Naive thymus-derived CD8-positive, alpha-beta T cell (primary cell): ENCODE results near the gene MCTP1. TPM values are rescaled to one million over a fixed set of nuclear protein-coding genes. Genes with fewer than 3 reads are reported as not detected.

Experiments used
- ATAC-seq, 2 donors: fragments of 150-1000 bp; cut with Tn5 transposase in 1 of 2; sonication (Bioruptor Pico), chemical (Tn5 transposase) in 1 of 2; 1 replicate in 1 of 2; 2 replicates in 1 of 2; pipeline ENCODE4 v1.10.0; 2021; ENCODE audit warnings: mild to moderate bottlenecking in 2 of 2, moderate library complexity in 2 of 2
- POLR2A ChIA-PET: fragments of 350-600 bp; sonication (Branson Sonifier 250); formaldehyde crosslinking; loops from one replicate; lab custom pipeline; 2021; ENCODE audit warnings: antibody characterized with exemption; lab: Charles Lee
- DNase-seq, 10 donors: peaks; one replicate each; pipeline versions ENCODE4 v3.0.0 to v3.0.0-alpha.2; 2020 to 2022
- H3K27ac Mint-ChIP-seq, 10 donors: one replicate each; pipeline ENCODE4 v1.8.0; 2020 to 2022; ENCODE audit warnings: mild to moderate bottlenecking in 10 of 10, mixed read lengths in 10 of 10, moderate library complexity in 4 of 10, inconsistent platforms in 1 of 10
- H3K27me3 Mint-ChIP-seq, 5 donors: one replicate each; pipeline ENCODE4 v1.8.0; 2021 to 2022; ENCODE audit warnings: mixed read lengths in 5 of 5
- H3K36me3 Mint-ChIP-seq, 3 donors: one replicate each; pipeline ENCODE4 v1.8.0; 2020 to 2022; ENCODE audit warnings: mixed read lengths in 3 of 3, mild to moderate bottlenecking in 2 of 3, inconsistent platforms in 1 of 3
- H3K4me1 Mint-ChIP-seq, 4 donors: one replicate each; pipeline ENCODE4 v1.8.0; 2021 to 2022; ENCODE audit warnings: mixed read lengths in 4 of 4
- H3K4me3 Mint-ChIP-seq, 10 donors: one replicate each; pipeline ENCODE4 v1.8.0; 2020 to 2022; ENCODE audit warnings: mild to moderate bottlenecking in 10 of 10, mixed read lengths in 10 of 10, moderate library complexity in 6 of 10, inconsistent platforms in 1 of 10
- H3K9me3 Mint-ChIP-seq, 9 donors: one replicate each; pipeline ENCODE4 v1.8.0; 2020 to 2022; ENCODE audit warnings: mixed read lengths in 9 of 9, mild to moderate bottlenecking in 3 of 9, inconsistent platforms in 1 of 9, moderate library complexity in 1 of 9
- polyA plus RNA-seq, 3 donors: library from polyadenylated mRNA; unstranded; fragments of 300-500 nt; fragmentation: Illumina TruSeq; gene quantifications; one replicate each; pipeline ENCODE4 v1.2.3, GENCODE V29; 2021
- total RNA-seq, 8 experiments: library from RNA in 2 of 8; stranded (reverse) in 2 of 8; gene quantifications; one replicate each; pipeline ENCODE4 v1.2.3 and lab custom pipeline; 2021 to 2026

MCTP1 gene
- total and polyA plus RNA-seq, 5 experiments from 2014 or later = 0.08 to 2.1 (median 0.62) TPM

GRCh38 chr5:94751460-94751859 lies 533.4 kb downstream of the MCTP1 start:
- DNase-seq = no peak
- Mint-ChIP-seq H3K36me3 (no peaks in the 10 kb centered on the region), H3K4me1 (peaks cover 0 to 15% (median 0%) of the 10 kb centered on the region in 4 donors), H3K4me3 (no peak overlapping the region), H3K9me3 (no peaks in the 10 kb centered on the region), H3K27me3 (no peaks in the 10 kb centered on the region), H3K27ac (peak overlapping the region in 1 of 10 donors; percentile 2)
- POLR2A ChIA-PET = no interaction called here
- ATAC-seq = no peak

GRCh38 chr5:94750681-94751080 lies 534.2 kb downstream of the MCTP1 start:
- DNase-seq = no peak
- ATAC-seq = no peak
- Mint-ChIP-seq H3K4me1 (peaks cover 0 to 22% (median 0%) of the 10 kb centered on the region in 4 donors), H3K36me3 (no peaks in the 10 kb centered on the region), H3K27me3 (no peaks in the 10 kb centered on the region), H3K4me3 (no peak overlapping the region), H3K9me3 (no peaks in the 10 kb centered on the region), H3K27ac (no peak overlapping the region)
- POLR2A ChIA-PET = no interaction called here

- DNase-seq (no peak), ATAC-seq (no peak)
- POLR2A ChIA-PET = no interaction called here
- H3K4me1 Mint-ChIP-seq = peaks cover 0 to 22% (median 0%) of the 10 kb centered on the region in 4 donors
- no peaks in the 10 kb centered on the region for H3K9me3 Mint-ChIP-seq
- H3K27ac Mint-ChIP-seq = no peak overlapping the region
- H3K36me3 Mint-ChIP-seq = no peaks in the 10 kb centered on the region
- H3K4me3 Mint-ChIP-seq = no peak overlapping the region
- no peaks in the 10 kb centered on the region for H3K27me3 Mint-ChIP-seq
Observed at GRCh38 chr5:94749042-94749441, 535.9 kb downstream of the MCTP1 start.

- ATAC-seq (no peak), DNase-seq (no peak)
- peaks cover 0 to 22% (median 0%) of the 10 kb centered on the region in 4 donors for H3K4me1 Mint-ChIP-seq
- H3K4me3 Mint-ChIP-seq = no peak overlapping the region
- no peak overlapping the region for H3K27ac Mint-ChIP-seq
- no peaks in the 10 kb centered on the region for H3K36me3 Mint-ChIP-seq
- POLR2A ChIA-PET = no interaction called here
- peaks cover 0 to 5% (median under 1%) of the 10 kb centered on the region in 5 donors for H3K27me3 Mint-ChIP-seq
- H3K9me3 Mint-ChIP-seq = no peaks in the 10 kb centered on the region
Observed at GRCh38 chr5:94748212-94748611, 536.7 kb downstream of the MCTP1 start.

- peaks cover 0 to 7% (median 2%) of the 10 kb centered on the region in 5 donors for H3K27me3 Mint-ChIP-seq
- ATAC-seq (no peak), DNase-seq (no peak)
- H3K27ac Mint-ChIP-seq = no peak overlapping the region
- H3K36me3 Mint-ChIP-seq = no peaks in the 10 kb centered on the region
- H3K4me1 Mint-ChIP-seq = peaks cover 0 to 22% (median 0%) of the 10 kb centered on the region in 4 donors
- no peaks in the 10 kb centered on the region for H3K9me3 Mint-ChIP-seq
- POLR2A ChIA-PET = no interaction called here
- no peak overlapping the region for H3K4me3 Mint-ChIP-seq
Observed at GRCh38 chr5:94747371-94747770, 537.5 kb downstream of the MCTP1 start.

- no peaks in the 10 kb centered on the region for H3K36me3 Mint-ChIP-seq
- POLR2A ChIA-PET = no interaction called here
- peaks cover 0 to 7% (median 2%) of the 10 kb centered on the region in 5 donors for H3K27me3 Mint-ChIP-seq
- no peaks in the 10 kb centered on the region for H3K9me3 Mint-ChIP-seq
- H3K27ac Mint-ChIP-seq = no peak overlapping the region
- no peak for ATAC-seq
- peaks cover 0 to 22% (median 0%) of the 10 kb centered on the region in 4 donors for H3K4me1 Mint-ChIP-seq
- DNase-seq = no peak
- no peak overlapping the region for H3K4me3 Mint-ChIP-seq
Observed at GRCh38 chr5:94746731-94747124, 538.2 kb downstream of the MCTP1 start.

- peaks cover 0 to 22% (median 0%) of the 10 kb centered on the region in 4 donors for H3K4me1 Mint-ChIP-seq
- no peak overlapping the region for H3K4me3 Mint-ChIP-seq
- DNase-seq (no peak), ATAC-seq (no peak)
- H3K36me3 Mint-ChIP-seq = no peaks in the 10 kb centered on the region
- peaks cover 0 to 7% (median 2%) of the 10 kb centered on the region in 5 donors for H3K27me3 Mint-ChIP-seq
- POLR2A ChIA-PET = no interaction called here
- H3K9me3 Mint-ChIP-seq = no peaks in the 10 kb centered on the region
- no peak overlapping the region for H3K27ac Mint-ChIP-seq
Observed at GRCh38 chr5:94745786-94746730, 538.8 kb downstream of the MCTP1 start.

GRCh38 chr5:94744906-94745305 lies 540.0 kb downstream of the MCTP1 start:
- ATAC-seq (no peak), DNase-seq (no peak)
- no peak overlapping the region for H3K4me3 Mint-ChIP-seq
- H3K27ac Mint-ChIP-seq = no peak overlapping the region
- H3K27me3 Mint-ChIP-seq = peaks cover 0 to 7% (median 2%) of the 10 kb centered on the region in 5 donors
- POLR2A ChIA-PET = no interaction called here
- H3K4me1 Mint-ChIP-seq = peaks cover 0 to 22% (median 0%) of the 10 kb centered on the region in 4 donors
- H3K9me3 Mint-ChIP-seq = no peaks in the 10 kb centered on the region
- no peaks in the 10 kb centered on the region for H3K36me3 Mint-ChIP-seq

GRCh38 chr5:94742852-94743251 lies 542.0 kb downstream of the MCTP1 start:
- H3K4me1 Mint-ChIP-seq = peaks cover 0 to 14% (median 0%) of the 10 kb centered on the region in 4 donors
- H3K4me3 Mint-ChIP-seq = no peak overlapping the region
- ATAC-seq = no peak
- DNase-seq = no peak
- H3K36me3 Mint-ChIP-seq = no peaks in the 10 kb centered on the region
- H3K9me3 Mint-ChIP-seq = no peaks in the 10 kb centered on the region
- peaks cover 0 to 7% (median 2%) of the 10 kb centered on the region in 5 donors for H3K27me3 Mint-ChIP-seq
- H3K27ac Mint-ChIP-seq = no peak overlapping the region
- POLR2A ChIA-PET = no interaction called here

- POLR2A ChIA-PET = no interaction called here
- no peaks in the 10 kb centered on the region for H3K36me3 Mint-ChIP-seq
- H3K9me3 Mint-ChIP-seq = no peaks in the 10 kb centered on the region
- no peak overlapping the region for H3K27ac Mint-ChIP-seq
- ATAC-seq (no peak), DNase-seq (no peak)
- H3K4me1 Mint-ChIP-seq = no peaks in the 10 kb centered on the region
- H3K27me3 Mint-ChIP-seq = peaks cover 0 to 7% (median 2%) of the 10 kb centered on the region in 5 donors
- no peak overlapping the region for H3K4me3 Mint-ChIP-seq
Observed at GRCh38 chr5:94740286-94740685, 544.6 kb downstream of the MCTP1 start.

GRCh38 chr5:94736498-94736897 lies 548.4 kb downstream of the MCTP1 start:
- ATAC-seq (no peak), DNase-seq (no peak)
- Mint-ChIP-seq H3K4me1 (no peaks in the 10 kb centered on the region), H3K9me3 (no peaks in the 10 kb centered on the region), H3K4me3 (no peak overlapping the region), H3K27ac (no peak overlapping the region), H3K27me3 (no peaks in the 10 kb centered on the region), H3K36me3 (no peaks in the 10 kb centered on the region)
- POLR2A ChIA-PET = no interaction called here

GRCh38 chr5:94731471-94731870 lies 553.4 kb downstream of the MCTP1 start:
- POLR2A ChIA-PET = no interaction called here
- Mint-ChIP-seq H3K27ac (no peak overlapping the region), H3K4me1 (peaks cover 0 to 2% (median 0%) of the 10 kb centered on the region in 4 donors)

GRCh38 chr5:94725142-94725541 lies 559.8 kb downstream of the MCTP1 start:
- ATAC-seq (no peak), DNase-seq (no peak)
- Mint-ChIP-seq H3K36me3 (no peaks in the 10 kb centered on the region), H3K27me3 (peaks cover 0 to 4% (median 0%) of the 10 kb centered on the region in 5 donors), H3K4me1 (no peaks in the 10 kb centered on the region), H3K27ac (peak overlapping the region in 1 of 10 donors; percentile 7), H3K9me3 (no peaks in the 10 kb centered on the region), H3K4me3 (no peak overlapping the region)
- POLR2A ChIA-PET = no interaction called here

More at GRCh38 chr5:94731471-94731870, 553.4 kb downstream of the MCTP1 start:
- no peak for DNase-seq
- no peak for ATAC-seq
- H3K36me3 Mint-ChIP-seq = no peaks in the 10 kb centered on the region
- H3K4me3 Mint-ChIP-seq = no peak overlapping the region
- no peaks in the 10 kb centered on the region for H3K9me3 Mint-ChIP-seq
- no peaks in the 10 kb centered on the region for H3K27me3 Mint-ChIP-seq
